Ishikawa (cell line): ENCODE measurements around the gene HIVEP2.

ENCODE experiments used
- CEBPB ChIP-seq: IDR thresholded peaks from 2 replicates; pipeline ENCODE4 v1.6.1; 2012
- CREB1 ChIP-seq: IDR thresholded peaks from 2 replicates; pipeline ENCODE4 v1.6.1; 2012; ENCODE audit warnings: low read depth
- EP300 ChIP-seq: IDR thresholded peaks from 2 replicates; pipeline ENCODE4 v1.6.1; 2012; ENCODE audit warnings: borderline replicate concordance
- MAX ChIP-seq: IDR thresholded peaks from 2 replicates; pipeline ENCODE4 v1.6.1; 2012
- RAD21 ChIP-seq: IDR thresholded peaks from 2 replicates; pipeline ENCODE4 v1.6.1; 2012; ENCODE audit warnings: low read depth
- REST ChIP-seq: IDR thresholded peaks from 2 replicates; pipeline ENCODE4 v1.6.1; 2012; ENCODE audit warnings: low read depth, mild to moderate bottlenecking
- TAF1 ChIP-seq: IDR thresholded peaks from 2 replicates; pipeline ENCODE4 v1.6.1; 2012; ENCODE audit warnings: low read depth, mild to moderate bottlenecking
- YY1 ChIP-seq: IDR thresholded peaks from 2 replicates; pipeline ENCODE4 v1.6.1; 2012; ENCODE audit warnings: low read depth
- ZBTB7A ChIP-seq: IDR thresholded peaks from 2 replicates; pipeline ENCODE4 v1.6.1; 2012; ENCODE audit warnings: low read depth
- TF ChIP-seq, protein P1 (sequence below): IDR thresholded peaks from 2 replicates; pipeline ENCODE4 v1.6.1; 2012

DNA sequence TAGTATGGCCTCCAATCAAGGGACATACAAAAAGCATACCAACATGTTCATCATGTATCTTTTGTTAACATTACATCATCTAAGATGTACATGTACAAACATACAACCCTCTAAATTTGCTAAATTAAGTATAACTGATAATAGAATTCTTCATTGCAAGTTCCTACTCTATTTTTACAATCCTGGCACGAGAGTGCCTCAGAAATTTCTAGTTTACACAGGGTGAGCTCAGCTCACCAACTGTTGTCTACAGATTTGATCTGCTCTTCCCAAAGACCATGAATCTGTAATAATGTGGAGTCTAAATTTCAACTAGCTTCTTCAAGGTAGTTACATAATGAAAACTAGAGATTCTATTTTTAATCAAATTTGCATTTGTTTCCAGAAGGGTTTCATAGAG lies 179.7 kb downstream of the HIVEP2 start:
- TF ChIP-seq CREB1 (no peak), MAX (no peak), EP300 (no peak), YY1 (no peak), REST (no peak), RAD21 (no peak), CEBPB (no peak), ZBTB7A (no peak), TAF1 (no peak)
- TF ChIP-seq, protein P1, sequence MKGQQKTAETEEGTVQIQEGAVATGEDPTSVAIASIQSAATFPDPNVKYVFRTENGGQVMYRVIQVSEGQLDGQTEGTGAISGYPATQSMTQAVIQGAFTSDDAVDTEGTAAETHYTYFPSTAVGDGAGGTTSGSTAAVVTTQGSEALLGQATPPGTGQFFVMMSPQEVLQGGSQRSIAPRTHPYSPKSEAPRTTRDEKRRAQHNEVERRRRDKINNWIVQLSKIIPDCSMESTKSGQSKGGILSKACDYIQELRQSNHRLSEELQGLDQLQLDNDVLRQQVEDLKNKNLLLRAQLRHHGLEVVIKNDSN = no peak
